ENCODE data around the gene CEBPB.

DNA sequence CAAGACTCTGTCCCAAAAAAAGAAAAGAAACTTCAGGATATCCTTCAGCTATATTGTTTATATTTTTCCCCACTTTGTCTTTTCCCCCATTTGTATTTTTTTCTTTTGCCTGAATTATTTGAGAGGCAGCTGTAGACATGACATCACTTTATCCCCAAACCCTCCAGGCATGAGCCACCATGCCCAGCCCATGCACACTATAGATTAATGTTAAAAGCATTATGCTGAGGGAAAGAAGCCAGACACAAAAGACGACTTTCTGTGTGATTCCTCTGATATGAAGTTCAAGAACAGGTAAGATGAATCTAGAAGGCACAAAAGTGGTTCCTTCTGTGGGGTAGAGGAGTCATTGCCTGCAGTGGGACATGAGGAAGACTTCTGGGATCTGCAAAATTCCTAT lies 16.4 kb downstream of the CEBPB start:
- TF ChIP-seq POLR2AphosphoS5 (IDR thresholded peaks at IDR 0.05; ENCODE audit: low read depth, low read length) (no peak), TAF1 (IDR thresholded peaks at IDR 0.05; ENCODE audit: borderline replicate concordance, insufficient read depth, low read length) (no peak), SIN3A (IDR thresholded peaks at IDR 0.05; ENCODE audit: borderline replicate concordance, insufficient read depth, low read length) (no peak), REST (IDR thresholded peaks at IDR 0.05; ENCODE audit: insufficient read depth in 1 of 2, low read depth in 2 of 2, low read length in 2 of 2) (no peak)
